Transverse colon (tissue), 3 donors: Measurements from ENCODE around the gene KRTAP2-4.
"Not testable (repeated sequence)": the region's sequence is repeated elsewhere in the genome, so short reads cannot be mapped to it uniquely, and the experiment has no call there.

ENCODE experiments used
- CTCF ChIP-seq, 5 experiments: fragments of 200-600 bp in 3 of 5; fragments of 450-650 bp in 2 of 5; sonication (generic) in 3 of 5; IDR thresholded peaks; 1 replicate in 2 of 5; 2 replicates in 3 of 5; pipeline ENCODE4 v1.5.1; 2016 to 2017; ENCODE audit warnings: antibody characterized with exemption in 5 of 5, inconsistent platforms in 3 of 5, mild to moderate bottlenecking in 2 of 5, moderate library complexity in 1 of 5
- POLR2A ChIP-seq: fragments of 450-650 bp; IDR thresholded peaks from one replicate; pipeline ENCODE4 v1.6.1; 2016; ENCODE audit warnings: antibody characterized with exemption, mild to moderate bottlenecking, moderate library complexity

DNA sequence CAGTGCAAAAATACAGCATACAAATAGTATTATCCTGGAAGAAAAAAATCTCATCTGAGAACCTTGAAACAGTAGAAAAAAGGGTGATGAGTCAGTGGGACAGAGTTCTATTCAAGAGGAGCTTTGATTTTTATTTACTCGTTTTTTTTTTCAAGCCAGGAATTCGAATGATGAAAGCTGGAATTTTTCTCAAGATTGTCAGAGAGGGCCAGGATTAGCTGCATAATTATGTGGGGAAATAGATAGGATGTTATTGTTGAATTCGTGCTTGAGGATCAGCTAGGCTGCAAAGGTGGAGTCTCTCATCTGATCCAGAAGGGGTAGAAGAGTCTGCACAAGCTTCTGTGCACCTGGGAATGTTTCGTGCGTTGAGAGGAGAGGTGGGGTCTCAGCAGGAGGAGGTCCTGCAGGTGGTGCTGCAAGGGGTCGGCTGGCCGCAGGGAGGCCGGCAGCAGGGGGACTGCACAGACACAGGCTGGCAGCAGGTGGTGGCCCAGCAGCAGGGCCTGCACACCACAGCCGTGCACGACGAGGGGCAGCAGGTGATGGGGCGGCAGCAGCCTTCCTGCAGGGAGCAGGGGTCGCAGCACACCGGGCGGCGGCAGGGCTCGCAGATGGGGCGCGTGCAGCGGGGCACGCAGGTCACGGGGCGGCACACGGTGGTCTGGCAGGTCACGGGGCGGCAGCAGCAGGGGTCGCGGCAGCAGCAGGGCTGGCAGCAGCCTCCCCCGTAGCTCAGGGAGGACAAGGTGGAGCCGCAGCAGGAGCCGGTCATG, 6.2 kb downstream of the KRTAP2-4 start:
- TF ChIP-seq CTCF (IDR thresholded peaks at IDR 0.05); POLR2A: not testable (repeated sequence)
